AML-193 (cell line): ENCODE data around the gene IFNG.

Experiments used
- DNase-seq, 2 experiments: peaks; one replicate each; lab custom pipeline; 2025; lab: John Stamatoyannopoulos, UW

The IFNG gene

DNA sequence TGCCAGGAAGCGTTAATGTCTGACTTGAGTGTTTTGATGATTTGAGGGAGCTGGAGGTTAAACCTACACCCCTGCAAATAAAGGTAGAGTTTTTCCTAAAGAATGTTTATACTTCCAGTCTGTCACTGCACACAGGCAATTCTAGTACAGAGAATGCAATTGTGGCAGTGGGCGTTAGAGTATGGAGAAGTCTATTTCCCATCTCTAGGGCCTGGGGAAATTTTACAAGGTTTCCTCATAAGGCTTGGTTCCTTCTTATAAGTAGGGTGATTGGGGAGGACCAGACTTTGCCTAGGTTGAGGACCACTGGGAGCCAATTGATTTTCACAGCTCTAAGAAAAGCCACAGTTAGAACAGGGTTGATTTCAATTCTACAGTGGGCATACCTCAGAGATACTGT lies 44.3 kb downstream of the IFNG start:
- no peak for DNase-seq

DNA sequence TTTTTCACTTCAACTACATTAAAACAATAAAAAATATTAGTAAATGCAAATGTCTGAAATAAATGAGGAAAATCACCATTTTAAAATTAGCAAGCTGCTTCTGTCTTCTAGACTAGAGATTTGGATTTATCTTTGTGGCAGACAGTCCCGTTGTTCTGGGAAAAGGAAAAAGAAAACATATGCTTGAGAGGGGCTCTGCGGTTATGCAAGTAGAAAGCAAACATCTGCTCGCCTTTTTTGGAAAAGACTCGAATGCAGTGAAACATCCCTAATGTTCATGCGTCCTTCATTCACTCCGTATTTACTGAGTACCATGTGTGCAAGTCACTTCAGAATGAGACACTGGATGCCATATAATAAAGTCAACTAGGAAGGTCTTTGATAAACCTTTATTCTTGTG lies 44.9 kb downstream of the IFNG start:
- no peak for DNase-seq

DNA sequence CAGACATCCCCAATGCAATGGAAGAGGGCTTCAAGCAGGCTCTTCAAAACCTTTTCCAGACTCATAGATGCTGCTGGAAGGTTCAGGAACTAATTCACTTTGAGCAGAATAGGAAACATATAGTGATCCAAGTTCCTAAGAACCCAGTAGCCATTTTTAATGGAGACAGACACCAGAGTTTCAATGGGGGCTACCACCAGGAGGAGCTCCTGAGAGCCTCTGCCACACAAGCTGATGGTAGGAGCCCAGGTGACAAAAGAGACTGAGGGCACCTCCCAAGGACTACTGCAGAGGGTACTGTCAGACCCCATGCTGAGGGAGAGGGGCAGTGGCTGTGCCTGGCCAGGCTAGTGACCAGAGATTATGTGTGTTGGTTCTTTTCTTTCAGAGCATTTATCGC lies 45.9 kb downstream of the IFNG start:
- DNase-seq = no peak

DNA sequence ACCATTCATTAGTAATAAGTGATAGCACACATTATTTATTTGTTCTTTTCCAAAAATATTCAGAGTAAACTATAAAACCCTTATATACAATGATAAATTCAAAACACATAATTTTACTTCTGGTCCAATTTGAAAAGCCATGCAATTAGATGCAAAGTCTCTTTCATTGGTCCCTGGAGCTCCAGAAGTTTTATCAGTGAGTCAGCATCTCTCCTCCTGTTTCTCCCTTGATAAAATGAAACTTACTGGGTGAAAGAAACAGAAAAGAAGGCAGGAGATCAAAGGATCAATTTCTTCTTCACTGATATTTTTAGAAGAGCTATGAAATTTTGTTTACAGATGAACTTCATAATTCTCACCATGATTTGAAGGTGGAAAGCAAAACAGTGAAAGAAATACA lies 47.5 kb downstream of the IFNG start:
- no peak for DNase-seq

DNA sequence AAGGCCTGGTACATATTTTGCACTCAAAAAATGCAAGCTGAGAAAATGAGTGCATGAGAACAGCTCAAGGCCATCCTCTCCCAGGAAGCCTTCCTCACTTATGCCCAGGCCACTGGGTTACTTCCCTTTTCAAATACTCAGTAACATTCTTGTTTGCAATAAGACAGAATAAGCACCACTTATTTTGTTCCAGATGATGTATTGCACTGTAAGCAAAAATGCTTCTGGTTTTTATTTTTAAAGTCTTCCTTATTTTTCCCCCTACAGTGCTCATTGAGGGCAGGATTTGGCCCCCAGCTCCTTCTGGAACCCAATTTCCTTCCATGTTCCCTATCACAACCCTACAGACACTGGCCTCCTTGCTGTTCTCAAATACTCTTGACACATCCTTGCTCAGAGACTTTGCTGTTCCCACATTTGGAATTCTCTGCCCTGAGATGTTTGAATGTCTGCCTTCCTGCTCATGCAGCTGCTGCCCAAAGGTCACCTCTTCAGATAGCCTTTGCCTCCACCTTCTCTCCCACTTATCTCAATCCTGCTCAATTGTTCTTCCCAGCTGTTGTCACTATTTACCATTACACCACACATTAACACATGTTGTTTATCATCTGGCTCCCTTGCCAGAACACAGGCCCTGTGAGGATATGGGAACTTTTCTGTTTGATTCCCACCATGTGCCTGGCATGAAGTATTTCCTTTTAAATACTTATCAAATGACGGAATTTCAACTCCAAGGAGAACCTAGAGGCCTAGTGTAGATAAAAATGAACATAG lies 49.9 kb downstream of the IFNG start:
- no peak for DNase-seq

DNA sequence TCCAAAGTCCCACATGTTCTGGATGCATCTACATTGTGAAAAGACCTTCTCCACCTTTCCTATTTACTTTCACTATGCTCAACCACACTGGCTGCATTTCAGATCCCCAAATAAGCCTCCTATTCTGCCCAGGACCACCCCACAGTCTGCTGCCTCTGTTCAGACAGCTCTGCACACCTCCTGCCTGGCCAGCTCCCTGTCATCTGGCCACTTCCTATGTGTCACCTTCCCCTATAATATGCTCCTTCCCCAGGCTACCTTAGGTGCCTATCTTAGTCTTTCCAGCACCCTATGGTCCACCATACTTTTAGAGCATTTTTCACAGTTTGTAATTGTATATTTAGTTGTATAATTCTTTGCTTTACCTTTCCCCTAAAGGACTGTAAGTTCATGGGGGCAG lies 50.5 kb downstream of the IFNG start:
- DNase-seq = no peak

DNA sequence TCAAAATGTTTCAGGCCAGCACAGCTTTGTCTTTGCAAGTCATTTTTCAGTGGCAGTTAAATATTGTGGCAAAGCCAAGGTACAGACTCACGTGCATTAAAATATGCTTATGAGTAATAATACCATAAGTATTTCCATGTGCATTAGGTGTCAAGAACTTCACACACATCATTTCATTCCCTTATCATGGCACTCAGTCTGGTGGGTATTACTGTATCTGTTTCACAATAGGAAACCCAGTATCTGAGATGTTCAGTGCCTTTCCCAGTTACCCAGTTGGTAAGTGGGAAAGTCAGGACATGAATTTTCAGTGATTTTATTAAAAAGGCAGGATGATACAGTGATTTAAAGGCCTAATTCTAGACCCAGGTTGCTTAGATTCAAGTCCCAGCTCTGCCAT lies 52.9 kb downstream of the IFNG start:
- no peak for DNase-seq

DNA sequence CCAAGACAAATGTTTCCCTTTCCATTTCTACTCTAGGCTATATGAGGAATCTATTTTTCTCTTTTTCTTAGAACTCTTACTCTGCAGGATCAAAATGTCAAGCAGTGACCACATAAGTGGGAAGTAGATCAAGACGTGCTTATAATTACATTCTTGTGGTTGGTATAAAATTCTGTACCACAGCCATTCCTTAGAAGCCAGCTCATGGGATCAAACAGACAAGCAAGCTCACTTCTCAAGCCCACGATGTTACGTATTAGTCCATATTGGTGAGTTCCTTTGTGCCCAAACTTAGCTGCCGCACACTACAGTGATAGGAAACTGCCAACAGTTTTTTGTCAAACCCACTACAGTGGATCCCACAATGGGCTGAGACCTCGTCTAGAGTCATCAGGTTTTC lies 53.4 kb downstream of the IFNG start:
- no peak for DNase-seq
